Activated T-cell treated with anti-CD3 and anti-CD28 coated beads, Interleukin-2, amount 50 U/mL, for 48 hours (primary cell): Measurements from ENCODE around the gene LHFPL6.
"Not testable (repeated sequence)": the region's sequence is repeated elsewhere in the genome, so short reads cannot be mapped to it uniquely, and the experiment has no call there.

Experiments
- DNase-seq, 2 experiments: peaks; one replicate each; pipeline ENCODE4 v3.0.0-alpha.2; 2020

The LHFPL6 gene

DNA sequence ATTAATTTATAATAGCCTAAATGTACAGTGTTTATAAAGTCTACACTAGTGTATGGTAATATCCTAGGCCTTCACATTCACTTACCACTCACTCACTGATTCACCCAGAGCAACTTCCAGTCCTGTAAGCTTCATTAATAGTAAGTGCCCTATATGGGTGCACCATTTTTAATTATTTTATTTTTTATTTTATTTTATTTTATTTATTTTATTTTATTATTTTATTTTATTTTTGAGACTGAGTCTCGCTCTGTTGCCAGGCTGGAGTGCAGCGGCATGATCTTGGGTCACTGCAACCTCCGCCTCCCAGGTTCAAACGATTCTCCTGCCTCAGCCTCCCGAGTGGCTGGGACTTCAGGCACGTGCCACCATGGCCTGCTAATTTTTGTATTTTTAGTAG, 264.9 kb downstream of the LHFPL6 start:
- DNase-seq, result not testable (repeated sequence)

DNA sequence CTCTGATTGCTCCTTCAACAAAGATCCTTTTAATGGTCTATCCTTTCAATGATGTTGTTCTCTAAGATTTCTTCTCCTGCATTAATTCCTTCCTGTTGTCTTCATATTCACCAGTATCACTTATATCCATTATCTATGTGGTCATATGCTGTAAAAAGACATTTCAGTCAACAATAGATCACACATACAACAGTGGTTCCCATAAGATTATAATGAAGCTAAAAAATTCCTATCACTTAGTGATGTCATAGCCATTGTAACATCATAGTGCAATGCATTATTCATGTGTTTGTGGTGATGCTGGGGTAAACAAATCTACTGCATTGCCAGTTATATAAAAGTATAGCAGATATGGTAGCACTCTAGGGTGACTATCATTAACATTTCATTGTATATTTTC, 266.1 kb downstream of the LHFPL6 start:
- no peak for DNase-seq

DNA sequence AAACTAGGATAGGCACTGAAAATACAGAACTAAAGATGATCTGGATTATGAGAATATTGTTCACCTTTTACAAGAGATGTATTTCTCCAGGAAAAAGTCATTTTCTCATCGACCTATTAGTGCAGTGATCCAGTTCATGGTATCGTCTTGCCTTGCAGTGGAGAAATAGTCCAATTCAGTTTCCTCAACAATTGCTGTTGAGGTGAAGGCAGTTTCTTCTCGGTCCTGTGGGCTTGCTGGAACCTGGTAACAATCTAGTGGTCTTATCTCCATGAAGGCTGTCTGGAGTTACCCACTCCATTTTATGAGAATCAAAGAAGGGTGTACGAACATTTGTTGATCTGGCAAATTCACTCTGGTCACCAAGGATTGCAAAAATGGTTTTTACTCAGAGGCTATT, 266.8 kb downstream of the LHFPL6 start:
- DNase-seq, result no peak

DNA sequence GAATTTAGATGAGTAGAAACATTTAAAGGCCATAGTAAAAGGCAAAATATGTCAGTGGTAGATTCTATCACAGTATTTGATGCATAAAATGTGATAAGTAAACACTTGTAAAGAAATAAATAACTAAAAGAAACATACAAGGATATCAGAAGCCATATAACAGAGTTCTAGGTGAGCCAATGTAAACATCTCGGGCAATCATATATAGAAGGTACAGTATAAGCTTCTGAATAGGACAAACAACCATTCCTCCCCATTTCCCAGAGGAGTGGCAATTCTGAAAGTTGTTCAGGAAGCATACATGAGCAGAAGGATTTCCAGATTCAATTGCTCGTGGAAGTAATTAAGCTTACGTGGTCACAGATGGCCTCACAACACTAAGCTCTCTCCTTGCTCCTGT, 267.3 kb downstream of the LHFPL6 start:
- DNase-seq, result no peak

DNA sequence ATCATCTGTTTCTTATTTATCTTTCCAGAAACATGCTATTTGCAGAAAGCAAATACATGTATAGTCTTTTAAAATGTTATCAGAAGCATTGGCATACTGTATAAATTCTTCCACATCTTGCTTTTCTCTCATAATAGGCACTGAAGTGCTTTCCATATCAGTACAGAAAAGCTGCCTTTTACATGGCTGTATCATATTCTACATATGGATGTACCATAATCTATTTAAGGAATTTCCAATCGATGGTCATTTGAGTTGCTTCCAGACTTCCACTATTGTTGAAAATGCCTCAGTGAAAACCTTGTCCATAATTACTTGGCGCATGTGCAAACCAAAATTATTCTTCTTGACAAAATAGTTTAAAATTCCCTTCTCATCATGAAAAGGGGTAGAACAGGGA, 272.5 kb downstream of the LHFPL6 start:
- DNase-seq, result no peak

DNA sequence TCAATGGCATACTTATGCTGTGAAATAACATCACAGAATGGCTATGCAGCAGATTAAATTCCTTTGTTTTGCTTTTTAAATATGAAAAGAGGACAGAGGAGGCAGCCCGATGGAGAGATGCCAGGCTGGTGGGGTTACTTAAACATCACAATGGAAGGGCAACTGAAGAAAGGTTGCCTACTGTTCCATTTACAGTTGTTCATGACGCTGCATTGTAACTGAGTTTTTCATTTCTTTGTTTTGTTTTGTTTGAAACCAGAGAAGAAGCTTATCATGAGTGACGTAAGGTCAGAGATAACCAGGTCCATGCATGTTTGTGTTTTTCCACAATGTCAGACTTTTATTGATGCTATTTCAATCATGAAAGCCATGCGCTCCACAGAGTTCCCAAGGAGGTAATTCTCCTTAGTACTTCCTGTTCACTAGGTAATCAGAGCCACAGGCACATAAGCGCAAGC, 273.8 kb downstream of the LHFPL6 start:
- no peak for DNase-seq

DNA sequence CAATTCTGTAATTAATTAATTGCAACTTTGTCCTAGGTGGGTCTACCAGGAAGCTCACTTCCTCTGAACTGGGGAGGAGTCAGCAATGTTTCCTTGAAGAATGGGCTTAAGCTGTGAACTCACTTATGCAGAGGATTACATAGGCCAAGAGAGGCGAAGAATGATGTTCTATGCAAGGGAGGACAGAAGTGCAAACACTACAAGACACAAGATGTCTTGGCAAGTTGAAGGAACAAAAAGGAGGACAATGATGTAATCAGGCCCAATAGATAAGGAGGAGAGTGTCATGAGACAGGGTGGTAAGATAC, 275.9 kb downstream of the LHFPL6 start:
- no peak for DNase-seq

DNA sequence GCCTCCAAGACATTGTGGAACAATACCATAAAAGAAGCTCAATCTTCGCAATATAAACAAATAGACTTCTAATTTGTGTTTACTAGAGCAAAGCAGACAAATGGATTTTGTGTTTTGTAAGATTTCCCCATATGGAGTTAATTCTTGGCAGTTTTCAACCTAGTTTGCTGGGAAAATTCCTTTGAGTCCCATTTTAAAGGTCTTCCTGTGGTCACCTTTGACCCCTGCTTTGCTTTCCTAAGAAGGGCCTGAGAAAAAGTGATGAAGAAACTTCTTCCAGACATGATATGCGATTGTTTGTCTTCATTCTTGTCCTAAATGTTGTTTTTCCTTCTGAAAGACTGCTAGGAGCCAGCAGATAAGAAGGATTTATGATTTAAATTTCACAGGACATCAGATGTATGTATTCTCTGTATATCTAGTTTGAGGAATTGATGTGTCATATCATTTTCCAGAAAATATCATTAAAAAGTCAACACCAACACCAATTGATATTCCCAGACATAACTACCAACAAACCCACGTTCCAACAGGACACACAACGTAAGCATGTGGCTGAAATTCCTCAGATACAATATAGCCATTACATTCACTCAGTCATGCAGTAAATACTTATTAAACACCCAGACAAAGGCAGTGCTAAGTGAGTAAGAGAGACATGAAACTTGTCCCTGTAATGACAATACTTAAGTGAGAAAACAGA, 276.4 kb downstream of the LHFPL6 start:
- no peak for DNase-seq

DNA sequence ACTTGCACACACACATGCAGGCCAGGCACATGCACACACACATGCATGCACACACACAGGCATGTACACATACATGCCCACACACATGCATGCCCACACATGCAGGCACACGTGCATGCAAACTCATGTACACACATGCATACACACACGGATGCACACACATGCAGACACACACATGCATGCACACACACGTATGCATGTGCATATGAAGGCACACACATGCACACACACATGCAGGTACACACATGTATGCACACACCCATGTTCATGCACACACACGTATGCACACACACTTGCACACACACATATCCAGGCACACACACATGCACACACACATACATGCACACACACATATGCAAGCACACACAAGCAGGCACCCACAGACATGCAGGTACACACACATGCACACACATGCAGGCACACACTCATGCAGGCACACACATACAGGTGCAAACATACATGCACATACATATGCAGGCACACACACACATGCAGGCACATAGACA, 278.1 kb downstream of the LHFPL6 start:
- no peak for DNase-seq

DNA sequence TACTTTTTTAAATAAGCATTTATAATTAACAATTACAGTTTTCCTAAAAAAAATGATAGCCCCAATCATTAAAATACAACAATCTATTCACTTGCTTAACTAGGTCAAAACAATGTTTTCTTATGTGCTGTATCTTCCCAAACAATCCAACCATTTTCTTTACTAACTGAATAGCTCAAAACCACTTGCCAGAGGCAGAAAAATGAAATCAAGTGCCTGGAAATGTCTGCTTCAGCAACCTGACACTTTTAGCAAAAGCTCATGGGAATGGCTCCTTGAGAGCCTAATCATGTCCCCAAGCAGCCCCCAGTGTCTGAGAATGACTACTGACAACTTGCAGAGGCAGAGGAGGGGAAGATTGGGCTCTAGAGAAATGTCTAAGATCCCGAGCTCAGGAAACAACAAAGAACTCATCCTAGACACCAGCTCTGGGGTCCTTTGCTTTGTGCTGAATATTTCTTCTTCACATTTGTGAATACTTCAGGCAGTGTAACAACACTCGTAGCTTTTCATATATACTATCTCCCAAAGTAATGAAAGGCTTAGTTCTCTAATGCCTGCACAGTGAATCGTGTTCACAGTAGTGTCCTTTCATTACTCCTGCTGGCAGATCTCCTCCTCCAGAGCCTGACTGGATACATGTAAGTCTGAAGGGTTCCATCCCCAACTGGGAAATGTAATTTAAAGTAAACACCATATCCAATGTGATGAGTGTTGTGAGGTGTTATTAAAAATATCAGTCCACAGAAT, 280.0 kb downstream of the LHFPL6 start:
- no peak for DNase-seq

DNA sequence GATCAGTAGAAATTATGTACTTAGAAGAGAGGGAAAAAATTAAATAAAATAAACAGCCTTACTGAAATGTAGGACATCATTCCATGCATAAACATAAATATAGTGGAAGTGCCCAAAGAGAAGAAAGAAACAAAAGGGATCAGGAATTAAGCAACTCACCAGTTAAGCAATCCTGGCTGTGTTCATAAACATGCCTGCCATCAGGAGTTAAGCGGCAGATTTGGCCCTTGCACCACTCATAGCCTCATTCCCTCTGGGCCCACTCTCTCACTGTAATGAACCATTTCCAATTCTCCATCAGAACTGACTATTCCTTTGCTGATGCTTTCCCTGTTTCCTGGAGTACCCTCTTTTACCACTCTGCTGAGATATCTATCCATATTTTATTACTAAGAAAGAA, 281.4 kb downstream of the LHFPL6 start:
- no peak for DNase-seq

DNA sequence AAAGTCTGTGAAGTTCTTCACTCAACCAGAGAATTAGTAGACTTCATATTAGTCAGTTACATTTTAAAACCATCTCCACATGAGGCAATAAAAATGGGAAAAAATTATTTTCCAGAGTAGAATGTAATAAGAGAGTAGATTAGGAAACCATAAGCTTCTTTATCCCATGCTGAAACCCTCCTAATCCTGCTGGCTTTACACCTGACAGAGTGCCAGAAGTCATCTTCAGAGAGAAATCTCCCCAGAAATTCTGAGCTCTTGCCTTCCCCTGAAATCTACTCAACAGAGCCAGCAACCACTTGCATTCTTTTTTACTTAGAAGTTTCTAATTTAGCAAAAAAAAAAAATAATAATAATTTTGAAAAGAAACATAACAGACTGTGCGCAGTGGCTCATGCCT, 284.8 kb downstream of the LHFPL6 start:
- DNase-seq, result no peak

DNA sequence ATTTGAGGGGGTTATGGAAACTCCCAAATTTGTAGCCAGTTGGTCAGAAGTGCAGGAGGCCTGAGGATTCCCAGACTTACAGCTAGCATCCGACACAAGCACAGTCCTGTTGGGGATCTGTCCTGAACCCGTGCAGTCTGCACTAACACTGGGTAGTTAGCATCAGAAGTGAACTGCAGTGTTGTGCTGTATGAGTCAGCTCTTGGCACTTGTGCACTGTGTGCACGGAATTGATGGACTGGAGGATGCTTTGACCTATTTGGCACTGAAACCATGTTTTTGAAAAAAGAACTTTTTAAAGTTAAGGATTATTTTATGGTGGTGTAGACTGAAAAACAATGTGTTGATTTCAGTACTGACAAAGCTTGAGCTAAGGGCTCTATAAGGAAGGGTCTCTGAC, 285.7 kb downstream of the LHFPL6 start:
- DNase-seq, result no peak

DNA sequence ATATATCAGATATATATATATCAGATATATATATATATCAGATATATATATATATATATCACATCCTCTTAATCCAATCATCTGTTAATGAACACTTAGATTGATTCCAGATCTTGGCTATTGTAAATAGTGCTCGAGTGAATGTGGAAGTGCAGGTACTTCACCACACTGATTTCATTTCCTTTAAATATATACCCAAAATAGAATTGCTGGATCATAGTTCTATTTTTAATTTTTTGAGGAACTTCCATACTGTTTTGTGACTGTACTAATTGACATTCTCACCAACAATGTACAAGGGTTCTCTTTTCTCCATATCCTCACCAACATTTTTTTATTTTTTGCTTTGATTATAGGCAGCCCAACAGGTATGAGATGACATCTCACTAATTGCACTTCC, 287.2 kb downstream of the LHFPL6 start:
- no peak for DNase-seq

DNA sequence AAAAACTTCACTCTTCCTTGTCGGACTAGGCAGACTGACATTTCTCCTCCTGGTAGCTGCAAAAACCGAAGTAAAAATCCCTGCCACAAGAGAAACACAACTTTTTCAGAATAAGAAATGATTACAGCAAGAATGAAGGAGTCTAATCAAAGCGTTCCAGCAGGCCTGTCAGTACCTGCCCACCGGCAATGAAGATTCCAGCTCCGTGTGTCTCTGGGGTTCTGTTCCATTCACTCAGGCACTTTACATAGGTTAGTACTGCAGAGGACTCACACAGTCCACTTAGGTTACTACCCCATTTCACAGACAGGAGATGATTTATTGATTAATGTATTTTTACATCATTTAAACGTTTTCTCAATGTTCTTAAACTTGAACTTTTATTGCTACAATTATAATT, 289.3 kb downstream of the LHFPL6 start:
- no peak for DNase-seq

DNA sequence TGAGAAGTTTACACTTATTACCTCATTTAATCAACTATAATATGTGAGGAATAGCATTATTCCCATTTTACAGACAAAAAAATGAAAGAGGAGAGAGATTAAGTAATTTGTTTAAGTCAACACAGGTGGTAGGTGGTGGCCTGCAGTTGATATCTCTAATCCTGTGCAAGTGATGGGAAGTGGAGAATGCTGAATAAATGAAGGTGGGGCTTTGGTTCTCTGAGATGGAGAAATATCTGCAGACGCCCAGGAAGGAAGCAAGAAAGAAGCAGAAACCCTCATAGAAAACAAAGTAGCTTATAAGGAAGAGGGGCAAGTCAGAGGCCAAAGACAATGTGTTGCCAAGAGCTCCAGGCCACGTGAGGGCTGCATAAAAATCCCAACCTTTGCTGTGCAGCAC, 290.4 kb downstream of the LHFPL6 start:
- no peak for DNase-seq

DNA sequence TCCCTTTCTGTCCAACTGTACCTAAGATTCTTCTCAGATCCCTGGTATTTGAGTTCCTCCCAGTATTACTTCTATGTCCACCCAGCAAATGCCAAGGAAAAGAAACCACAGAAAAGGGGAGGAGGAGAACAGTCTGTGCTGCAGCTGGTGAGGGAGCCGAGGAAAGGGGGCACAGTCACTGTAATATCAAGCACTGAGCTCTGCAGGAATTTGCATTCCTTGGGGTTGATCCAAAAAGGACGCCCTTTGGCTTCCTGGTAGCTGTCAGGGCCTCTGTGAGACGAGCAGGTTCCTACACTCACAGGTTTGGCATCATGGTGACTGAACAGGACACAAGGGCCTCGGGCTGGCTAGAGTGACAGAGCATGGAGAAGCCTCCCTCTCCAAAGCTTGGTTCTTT, 291.4 kb downstream of the LHFPL6 start:
- DNase-seq, result no peak

DNA sequence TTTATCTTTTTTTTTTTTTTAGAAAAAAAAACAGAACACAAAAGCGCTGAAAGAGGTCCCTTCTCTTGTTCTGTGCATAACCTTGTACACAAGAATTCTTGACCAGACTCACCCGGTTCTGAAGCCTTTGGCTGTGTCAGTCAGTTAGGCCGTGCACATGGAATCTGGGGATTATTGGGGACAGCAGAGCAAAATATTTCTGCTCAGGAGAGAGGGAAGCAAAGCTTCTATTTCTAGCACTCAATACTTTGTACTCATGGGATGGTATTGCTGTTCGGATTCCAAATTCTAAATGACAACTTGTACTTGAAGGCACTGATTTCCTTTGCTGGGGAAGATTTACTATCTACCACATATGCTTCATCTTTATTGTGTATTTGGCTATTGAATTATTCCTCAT, 292.0 kb downstream of the LHFPL6 start:
- no peak for DNase-seq

DNA sequence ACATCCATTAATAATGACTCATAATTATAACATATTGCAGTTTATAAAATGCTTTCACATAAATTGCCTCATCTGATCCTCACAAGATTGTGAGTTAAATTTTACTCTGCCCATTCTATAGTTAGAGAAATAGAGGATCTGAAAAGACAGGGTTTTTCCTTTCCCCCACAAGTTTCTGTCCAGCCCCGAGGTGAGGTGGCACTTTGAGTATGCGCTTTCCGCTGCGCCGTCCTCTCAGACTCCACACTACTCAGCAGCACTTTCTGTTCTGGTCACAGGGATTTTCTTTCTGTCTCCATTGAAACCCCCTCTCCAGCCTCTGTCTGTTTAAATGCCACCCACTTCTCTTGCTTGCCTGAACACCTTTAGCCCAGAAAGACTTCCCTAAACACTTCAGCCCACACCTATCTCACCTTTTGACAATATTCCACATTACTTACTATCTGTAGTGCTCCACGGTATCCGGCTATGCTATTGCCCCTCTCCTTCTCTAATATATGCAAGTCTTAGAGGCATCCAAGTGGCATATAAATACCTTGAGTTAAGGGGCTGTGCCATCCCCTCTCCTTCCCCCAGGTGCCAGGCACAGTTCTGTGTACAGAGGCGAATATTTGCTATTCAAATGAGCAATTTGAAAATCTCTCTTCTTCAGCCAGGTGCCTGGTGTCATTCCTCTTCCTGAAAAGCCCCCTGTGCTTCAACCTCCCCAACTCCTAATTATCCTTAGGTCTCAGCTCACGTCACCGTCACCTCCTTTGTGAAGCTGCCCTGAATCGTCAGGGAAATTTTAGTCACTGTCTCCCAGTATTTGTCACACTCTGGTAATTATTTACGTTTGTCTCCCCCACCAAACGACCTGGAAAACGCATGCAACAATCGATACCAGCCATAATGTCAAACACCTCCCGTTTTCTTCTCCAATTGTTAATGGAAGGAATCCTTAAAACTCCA, 296.1 kb downstream of the LHFPL6 start:
- DNase-seq, result peak in 1 of 2 experiments; percentile 22

DNA sequence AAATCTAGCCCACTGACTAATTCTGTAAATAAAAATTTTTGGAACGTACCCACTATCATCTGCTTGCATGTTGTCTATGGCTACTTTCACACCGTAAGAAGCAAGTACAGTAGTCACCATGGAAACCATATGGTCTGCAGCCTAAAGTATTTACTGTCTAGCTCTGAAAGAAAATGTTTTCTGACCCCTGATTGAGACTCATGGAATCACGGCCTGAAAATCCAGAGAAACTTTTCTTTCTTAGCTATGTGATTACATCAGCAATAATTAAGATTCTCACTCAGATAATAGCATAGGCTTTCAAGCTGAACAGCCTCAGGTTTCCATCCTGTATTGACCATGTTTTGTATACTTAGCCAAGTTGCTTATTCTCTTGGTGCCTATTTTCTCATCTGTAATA, 300.2 kb downstream of the LHFPL6 start:
- DNase-seq, result no peak

DNA sequence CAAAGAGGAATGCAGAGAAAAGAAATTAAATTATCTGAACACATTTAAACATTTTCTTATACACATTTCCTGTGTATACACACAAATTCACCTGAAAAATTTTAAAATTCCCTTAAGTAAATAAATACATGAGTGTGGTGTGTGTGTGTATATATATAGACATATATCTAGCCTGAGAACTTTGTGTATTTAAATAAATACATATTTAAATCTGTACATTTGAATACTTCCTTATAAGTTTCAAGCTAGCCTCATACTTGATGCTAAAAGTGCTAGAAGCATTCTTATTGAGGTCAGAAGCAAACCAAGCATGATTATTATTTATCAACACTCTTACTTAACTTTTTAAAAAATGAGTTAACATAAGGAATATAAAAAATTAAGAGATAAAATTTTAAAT, 304.0 kb downstream of the LHFPL6 start:
- DNase-seq, result no peak

DNA sequence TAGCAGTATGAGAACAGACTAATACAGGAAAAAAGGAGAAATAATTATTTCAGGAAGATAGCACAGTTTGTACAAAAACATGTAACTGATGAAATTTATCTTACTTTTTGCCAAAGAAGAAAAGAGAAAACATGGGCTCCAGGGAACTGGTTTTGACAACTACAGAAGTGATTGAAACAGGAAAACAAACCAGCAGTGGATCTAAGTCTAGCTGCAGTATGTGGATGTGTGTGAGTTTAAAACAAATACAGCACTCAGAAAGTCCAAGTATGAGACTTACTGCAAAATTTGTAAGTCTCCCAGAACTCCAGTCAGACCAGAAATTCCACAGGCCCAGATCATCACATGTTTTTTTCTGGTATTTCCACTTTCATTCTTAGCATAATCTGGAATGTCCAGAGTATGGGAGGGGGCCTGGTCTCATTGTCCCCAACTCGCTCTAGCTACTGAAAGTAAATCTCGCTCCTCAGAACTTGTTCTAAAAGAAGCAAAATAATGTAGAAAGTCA, 305.3 kb downstream of the LHFPL6 start:
- DNase-seq, result no peak

DNA sequence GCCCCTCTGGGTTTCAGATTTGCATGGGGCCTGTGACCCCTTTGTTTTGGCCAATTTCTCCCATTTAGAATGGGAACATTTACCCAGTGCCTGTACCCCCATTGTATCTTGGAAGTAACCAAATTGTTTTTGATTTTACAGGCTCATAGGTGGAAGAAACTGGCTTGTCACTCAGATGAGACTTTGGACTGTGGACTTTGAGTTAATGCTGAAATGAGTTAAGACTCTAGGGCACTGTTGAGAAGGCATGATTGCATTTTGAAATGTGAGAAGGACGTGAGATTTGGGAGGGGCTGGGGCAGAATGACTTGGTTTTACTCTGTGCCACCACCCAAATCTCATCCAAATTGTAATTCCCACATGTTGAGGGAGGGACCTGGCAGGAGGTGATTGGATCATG, 306.0 kb downstream of the LHFPL6 start:
- no peak for DNase-seq
